ENCODE data around the gene ACTR3C. TPM values are rescaled to one million over a fixed set of nuclear protein-coding genes. Genes with fewer than 3 reads are reported as not detected.
"Not testable (repeated sequence)": the region's sequence is repeated elsewhere in the genome, so short reads cannot be mapped to it uniquely, and the experiment has no call there.

The ACTR3C gene
- total RNA-seq, 1 experiment from 2014 or later = 3.6 TPM

- Mint-ChIP-seq H3K36me3 (ENCODE audit: insufficient read depth, unreplicated experiment) (peaks cover 7% of the 10 kb centered on the region), H3K4me1 (ENCODE audit: insufficient read depth, unreplicated experiment) (peaks cover 19% of the 10 kb centered on the region), H3K27ac (ENCODE audit: low read depth, unreplicated experiment) (peak overlapping the region; percentile 87), H3K27me3 (ENCODE audit: insufficient read depth, unreplicated experiment) (no peaks in the 10 kb centered on the region), H3K9me3 (ENCODE audit: unreplicated experiment) (no peaks in the 10 kb centered on the region), H3K4me3 (ENCODE audit: unreplicated experiment) (no peak overlapping the region)
- intact Hi-C loops (cut with micrococcal nuclease) = no loop called here
- TF ChIP-seq, protein P1, sequence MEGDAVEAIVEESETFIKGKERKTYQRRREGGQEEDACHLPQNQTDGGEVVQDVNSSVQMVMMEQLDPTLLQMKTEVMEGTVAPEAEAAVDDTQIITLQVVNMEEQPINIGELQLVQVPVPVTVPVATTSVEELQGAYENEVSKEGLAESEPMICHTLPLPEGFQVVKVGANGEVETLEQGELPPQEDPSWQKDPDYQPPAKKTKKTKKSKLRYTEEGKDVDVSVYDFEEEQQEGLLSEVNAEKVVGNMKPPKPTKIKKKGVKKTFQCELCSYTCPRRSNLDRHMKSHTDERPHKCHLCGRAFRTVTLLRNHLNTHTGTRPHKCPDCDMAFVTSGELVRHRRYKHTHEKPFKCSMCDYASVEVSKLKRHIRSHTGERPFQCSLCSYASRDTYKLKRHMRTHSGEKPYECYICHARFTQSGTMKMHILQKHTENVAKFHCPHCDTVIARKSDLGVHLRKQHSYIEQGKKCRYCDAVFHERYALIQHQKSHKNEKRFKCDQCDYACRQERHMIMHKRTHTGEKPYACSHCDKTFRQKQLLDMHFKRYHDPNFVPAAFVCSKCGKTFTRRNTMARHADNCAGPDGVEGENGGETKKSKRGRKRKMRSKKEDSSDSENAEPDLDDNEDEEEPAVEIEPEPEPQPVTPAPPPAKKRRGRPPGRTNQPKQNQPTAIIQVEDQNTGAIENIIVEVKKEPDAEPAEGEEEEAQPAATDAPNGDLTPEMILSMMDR (IDR thresholded peaks at IDR 0.05; ENCODE audit: unreplicated experiment) = no peak
- POLR2A ChIA-PET = no interaction called here
- BruUV-seq (replicated peaks) = no TSS peak
- peak; percentile 44 for DNase-seq (ENCODE audit: unreplicated experiment)
- CTCF ChIA-PET = interaction anchor here (0.6 to 1.0 kb wide), 3 partner anchors 131 to 580 kb away, joined by 3 to 4 read pairs (median 3); no protein-coding TSS in a partner anchor
Measured at GRCh38 chr7:150317748-150318444, 5.4 kb downstream of the ACTR3C start.

DNA sequence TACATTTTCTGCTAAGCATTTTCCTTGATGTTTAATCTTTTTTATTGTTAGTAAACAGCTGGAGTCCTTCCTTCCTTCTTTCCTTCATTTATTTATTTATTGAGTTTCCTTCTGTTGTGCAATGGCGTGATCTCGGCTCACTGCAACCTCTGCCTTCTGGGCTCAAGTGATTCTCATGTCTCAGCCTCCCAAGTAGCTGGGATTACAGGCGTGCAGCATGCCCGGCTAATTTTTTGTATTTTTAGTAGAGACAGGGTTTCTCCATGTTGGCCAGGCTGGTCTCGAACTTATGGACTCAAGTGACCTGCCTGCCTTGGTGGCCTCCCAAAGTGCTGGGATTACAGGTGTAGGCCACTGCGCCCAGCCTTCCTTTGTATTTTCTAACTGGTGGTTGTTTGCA is 6.4 kb downstream of the ACTR3C start:
- H3K27me3 Mint-ChIP-seq (ENCODE audit: insufficient read depth, unreplicated experiment); H3K9me3 Mint-ChIP-seq (ENCODE audit: unreplicated experiment); BruUV-seq (replicated peaks); DNase-seq (ENCODE audit: unreplicated experiment); intact Hi-C loops (cut with micrococcal nuclease); H3K27ac Mint-ChIP-seq (ENCODE audit: low read depth, unreplicated experiment); H3K36me3 Mint-ChIP-seq (ENCODE audit: insufficient read depth, unreplicated experiment); H3K4me3 Mint-ChIP-seq (ENCODE audit: unreplicated experiment); POLR2A ChIA-PET: not testable (repeated sequence)
- H3K4me1 Mint-ChIP-seq (ENCODE audit: insufficient read depth, unreplicated experiment) = peaks cover 22% of the 10 kb centered on the region
- CTCF ChIA-PET = interaction anchor here (1.0 kb wide), 2 partner anchors 132 to 581 kb away, joined by 3 to 4 read pairs; no protein-coding TSS in a partner anchor

DNA sequence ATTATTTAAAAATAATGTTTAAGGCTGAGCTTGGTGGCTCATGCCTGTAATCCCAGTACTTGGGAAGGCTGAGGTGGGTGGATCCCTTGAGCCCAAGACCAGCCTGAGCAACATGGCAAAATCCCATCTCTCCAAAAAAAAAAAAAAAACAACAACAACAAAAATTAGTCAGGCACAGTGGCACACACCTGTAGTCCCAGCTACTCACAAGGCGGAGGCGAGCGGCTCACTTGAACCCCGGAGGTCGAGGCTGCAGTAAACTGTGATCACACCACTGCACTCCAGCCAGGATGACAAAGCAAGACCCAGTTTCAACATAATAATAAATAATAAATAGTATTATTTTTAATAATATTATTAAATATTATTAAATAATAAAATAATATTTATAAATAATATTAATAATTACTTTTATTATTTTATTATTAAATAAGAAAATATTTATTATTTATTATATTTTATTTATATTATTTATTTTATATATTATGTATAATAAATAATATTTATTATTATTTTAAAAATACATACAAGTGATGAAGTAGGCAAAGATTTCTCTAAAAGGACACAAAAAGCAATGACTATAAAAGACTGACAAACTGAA is 8.6 kb downstream of the ACTR3C start:
- ChIA-PET CTCF (interaction anchor here (0.6 to 1.4 kb wide), 4 partner anchors 11 to 132 kb away, joined by 3 to 5 read pairs (median 4); no protein-coding TSS in a partner anchor), POLR2A (no interaction called here)
- TF ChIP-seq, protein P1 (IDR thresholded peaks at IDR 0.05; ENCODE audit: unreplicated experiment) = no peak
- Mint-ChIP-seq H3K27ac (ENCODE audit: low read depth, unreplicated experiment) (no peak overlapping the region), H3K36me3 (ENCODE audit: insufficient read depth, unreplicated experiment) (peaks cover 7% of the 10 kb centered on the region), H3K4me1 (ENCODE audit: insufficient read depth, unreplicated experiment) (peaks cover 15% of the 10 kb centered on the region), H3K9me3 (ENCODE audit: unreplicated experiment) (no peaks in the 10 kb centered on the region), H3K27me3 (ENCODE audit: insufficient read depth, unreplicated experiment) (no peaks in the 10 kb centered on the region), H3K4me3 (ENCODE audit: unreplicated experiment) (no peak overlapping the region)
- no peak for DNase-seq (ENCODE audit: unreplicated experiment)
- intact Hi-C loops (cut with micrococcal nuclease) = no loop called here
- no TSS peak for BruUV-seq (replicated peaks)

DNA sequence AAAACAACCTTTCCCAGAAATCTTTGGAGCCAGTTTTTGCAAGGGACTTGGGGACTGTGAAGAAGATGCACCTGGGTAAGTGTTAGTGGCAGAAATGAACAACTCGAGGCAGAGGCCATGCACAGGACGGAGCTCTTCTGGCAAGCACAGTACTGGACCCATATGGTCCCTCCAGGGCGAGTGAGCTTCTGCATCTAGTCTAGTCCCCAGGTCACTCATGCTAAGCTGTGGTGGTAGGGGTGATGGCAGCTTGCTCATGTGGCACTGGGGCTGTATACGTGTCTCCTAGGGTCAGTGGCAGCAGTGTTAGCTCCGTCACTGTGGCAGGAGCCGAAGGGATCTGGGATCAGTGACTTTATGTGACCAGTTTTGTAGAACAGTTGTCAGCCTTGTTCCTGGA is 9.5 kb downstream of the ACTR3C start:
- Mint-ChIP-seq H3K27me3 (ENCODE audit: insufficient read depth, unreplicated experiment) (no peaks in the 10 kb centered on the region), H3K4me3 (ENCODE audit: unreplicated experiment) (no peak overlapping the region), H3K4me1 (ENCODE audit: insufficient read depth, unreplicated experiment) (peaks cover 15% of the 10 kb centered on the region), H3K36me3 (ENCODE audit: insufficient read depth, unreplicated experiment) (peaks cover 7% of the 10 kb centered on the region), H3K9me3 (ENCODE audit: unreplicated experiment) (no peaks in the 10 kb centered on the region), H3K27ac (ENCODE audit: low read depth, unreplicated experiment) (no peak overlapping the region)
- POLR2A ChIA-PET = no interaction called here
- TF ChIP-seq, protein P1 (IDR thresholded peaks at IDR 0.05; ENCODE audit: unreplicated experiment) = no peak
- intact Hi-C loops (cut with micrococcal nuclease) = no loop called here
- no TSS peak for BruUV-seq (replicated peaks)
- CTCF ChIA-PET = interaction anchor here (0.6 to 1.0 kb wide), 3 partner anchors 108 to 1004 kb away, joined by 3 to 5 read pairs (median 3); no protein-coding TSS in a partner anchor
- no peak for DNase-seq (ENCODE audit: unreplicated experiment)

Data from MCF 10A (cell line).